Hematopoietic multipotent progenitor cell treated with erythropoietin and hydrocortisone succinate and interleukin-3 and kit ligand, for 8 days (in vitro differentiated cells): ENCODE data around the gene ZNF423.

ENCODE experiments used
- DNase-seq: peaks from one replicate; pipeline ENCODE4 v3.0.0-alpha.2; 2015

Gene ZNF423

DNA sequence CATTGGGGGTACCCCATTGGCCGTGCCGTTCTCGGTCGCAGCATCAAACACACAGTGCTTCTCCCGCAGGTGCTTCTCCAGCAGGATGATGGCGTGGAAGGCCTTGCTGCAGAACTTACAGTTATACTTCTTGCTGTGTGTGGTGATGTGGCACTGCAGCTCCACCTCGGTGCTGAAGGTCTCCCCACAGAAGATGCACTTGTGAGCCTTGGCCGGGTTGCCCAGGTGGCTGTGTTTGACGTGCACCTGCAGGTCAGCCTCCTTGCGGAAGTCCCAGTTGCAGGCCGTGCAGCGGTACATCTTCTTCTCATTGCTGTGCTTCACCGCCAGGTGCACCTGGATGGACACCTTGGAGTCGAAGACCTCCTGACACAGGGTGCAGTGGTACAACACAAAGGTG lies 219.3 kb downstream of the ZNF423 start:
- no peak for DNase-seq

DNA sequence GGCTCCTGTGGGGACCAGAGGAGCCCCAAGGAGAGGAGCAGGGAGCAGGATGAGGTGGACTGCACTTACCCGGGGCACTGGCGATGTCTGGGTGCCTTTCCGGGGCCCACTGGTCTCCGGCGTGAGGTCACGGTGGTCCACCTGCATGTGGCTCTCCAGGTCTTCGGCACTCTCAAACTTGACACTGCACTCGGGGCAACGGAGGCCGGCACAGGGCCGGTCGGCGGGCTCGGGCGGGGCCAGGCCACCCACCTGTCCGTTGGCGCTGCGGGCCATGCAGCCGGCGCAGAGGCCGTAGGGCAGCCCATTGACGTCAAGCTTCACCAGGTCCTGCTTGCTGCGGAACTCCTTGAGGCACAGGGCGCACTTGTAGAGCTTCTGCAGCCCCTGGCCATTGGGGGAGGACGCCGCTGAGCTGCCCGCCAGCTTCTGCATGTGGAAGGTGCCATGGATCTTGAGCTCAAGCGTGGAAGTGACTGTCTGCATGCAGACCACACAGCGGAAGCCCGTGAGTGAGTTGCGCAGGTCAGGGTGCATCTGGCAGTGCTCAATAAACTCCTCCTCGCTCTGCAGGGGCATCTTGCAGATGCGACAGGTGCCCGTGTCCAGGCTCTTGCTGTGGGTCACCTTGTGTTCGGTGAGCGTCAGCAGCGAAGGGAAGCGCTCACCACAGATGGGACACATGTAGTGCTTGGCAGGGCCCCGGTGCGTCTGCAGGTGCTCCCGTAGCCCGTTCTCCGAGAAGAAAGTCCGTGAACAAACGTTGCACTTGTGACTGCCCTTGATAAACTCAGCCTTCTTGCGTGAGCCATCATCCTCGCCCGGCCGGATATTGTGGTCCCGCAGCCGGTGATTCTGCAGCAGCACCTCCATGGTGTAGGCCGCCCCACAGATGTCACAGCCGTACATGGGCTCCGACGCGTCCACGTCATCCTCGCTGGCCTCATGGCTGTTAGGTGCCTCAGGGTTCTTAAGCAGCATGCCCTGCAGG lies 220.0 kb downstream of the ZNF423 start:
- DNase-seq: no peak

DNA sequence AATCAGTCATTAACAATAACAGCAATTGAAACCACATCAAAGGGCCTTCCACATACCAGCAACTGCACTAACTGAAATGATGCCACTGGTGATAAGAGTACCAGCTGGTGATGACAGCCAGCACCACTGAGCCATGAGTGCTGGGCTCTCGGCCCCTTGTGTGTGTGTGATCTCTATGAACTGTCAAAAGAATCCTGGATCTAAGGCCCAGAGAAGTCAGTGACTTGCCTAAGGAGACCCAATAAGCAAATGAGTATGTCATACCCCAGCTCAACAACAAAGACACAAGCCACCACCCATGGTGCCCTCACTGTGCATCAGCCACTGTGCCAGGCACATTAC lies 220.9 kb downstream of the ZNF423 start:
- DNase-seq: no peak

DNA sequence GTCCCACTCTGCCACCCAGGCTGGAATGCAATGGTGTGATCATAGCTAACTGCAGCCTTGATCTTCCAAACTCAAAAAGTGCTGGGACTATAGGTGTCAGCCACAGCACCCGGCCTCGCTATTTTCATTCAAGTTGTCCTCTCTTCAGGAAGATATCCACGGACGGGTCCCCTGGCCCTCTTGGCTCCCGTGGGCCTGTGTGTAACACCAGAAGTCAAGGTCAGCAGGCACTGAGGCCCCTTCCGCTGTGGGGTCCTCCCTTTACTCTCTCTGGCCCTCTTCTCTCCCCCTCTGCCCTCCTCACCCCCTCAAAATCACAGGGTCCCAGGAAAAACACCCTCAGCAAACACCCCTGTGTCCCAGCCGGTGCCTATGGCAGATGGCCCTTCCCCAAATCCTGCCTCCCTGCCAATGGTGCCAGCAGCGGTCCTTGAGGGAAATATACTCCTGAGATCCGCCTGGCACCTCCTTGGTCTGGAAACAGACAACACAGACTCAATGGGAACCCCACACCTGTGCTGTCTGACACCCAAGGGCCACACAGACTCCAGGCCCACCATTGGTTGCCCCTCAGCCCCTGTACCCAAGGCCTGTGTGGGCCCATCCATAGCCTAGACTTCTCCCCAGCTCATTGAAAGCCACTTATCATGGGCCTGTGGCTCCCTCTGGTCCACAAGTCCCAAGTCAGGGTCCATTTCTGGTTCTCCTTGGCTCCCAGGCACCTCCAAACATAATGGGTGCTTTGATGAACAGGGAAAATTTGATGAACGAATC lies 221.5 kb downstream of the ZNF423 start:
- no peak for DNase-seq

DNA sequence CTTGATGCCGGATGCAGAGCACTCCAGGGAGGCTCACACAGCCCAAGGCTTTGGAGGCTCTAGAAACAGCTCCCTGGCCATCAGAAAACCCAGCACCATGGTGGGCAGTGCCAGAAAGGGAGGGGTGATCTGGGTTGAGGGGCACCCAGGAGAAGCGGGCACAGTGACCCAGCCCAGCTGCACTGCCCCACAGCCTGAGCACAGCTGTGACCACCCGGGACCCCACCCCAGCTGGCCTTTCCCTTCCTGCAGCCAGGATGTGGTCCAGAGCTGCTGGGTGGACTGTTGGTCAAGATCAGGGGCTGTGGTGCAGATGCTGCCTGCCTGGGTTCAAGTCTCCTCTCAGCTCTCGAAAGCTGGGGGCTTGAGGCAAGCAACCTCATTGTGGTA lies 223.1 kb downstream of the ZNF423 start:
- DNase-seq: no peak

DNA sequence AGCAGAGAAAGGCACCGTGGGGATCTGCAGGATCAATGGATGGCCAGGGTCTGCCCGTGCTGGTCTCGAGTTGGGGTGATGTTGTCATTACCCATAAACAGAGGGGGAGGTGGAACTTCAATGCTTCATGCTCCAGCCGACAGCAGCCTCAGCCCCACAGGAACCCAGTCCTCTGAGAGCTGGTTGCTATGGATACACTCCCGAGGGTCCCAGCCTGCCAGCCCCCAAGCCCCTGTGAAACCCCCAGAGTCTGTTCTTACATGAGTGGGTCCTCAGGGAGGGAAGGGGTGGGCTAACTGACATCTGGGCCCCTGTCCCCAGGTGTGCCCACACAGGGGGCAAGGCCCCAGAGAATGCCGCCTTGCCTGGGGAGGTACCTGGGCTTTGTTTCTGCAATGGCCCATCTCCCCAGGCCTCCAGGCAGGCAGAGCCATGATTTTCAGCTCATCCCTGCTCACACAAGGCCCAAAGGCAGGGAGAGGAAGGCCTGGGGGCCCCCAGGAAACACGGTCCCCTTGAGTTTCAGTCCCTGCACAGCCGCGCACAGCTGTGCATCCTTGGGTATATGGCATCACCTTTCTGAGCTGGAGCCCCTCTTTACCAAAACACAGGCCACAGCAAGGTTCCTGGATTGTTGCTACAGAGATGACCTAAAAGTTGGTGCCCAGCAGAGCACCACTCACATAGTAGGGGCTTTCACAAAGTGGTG lies 223.7 kb downstream of the ZNF423 start:
- no peak for DNase-seq

DNA sequence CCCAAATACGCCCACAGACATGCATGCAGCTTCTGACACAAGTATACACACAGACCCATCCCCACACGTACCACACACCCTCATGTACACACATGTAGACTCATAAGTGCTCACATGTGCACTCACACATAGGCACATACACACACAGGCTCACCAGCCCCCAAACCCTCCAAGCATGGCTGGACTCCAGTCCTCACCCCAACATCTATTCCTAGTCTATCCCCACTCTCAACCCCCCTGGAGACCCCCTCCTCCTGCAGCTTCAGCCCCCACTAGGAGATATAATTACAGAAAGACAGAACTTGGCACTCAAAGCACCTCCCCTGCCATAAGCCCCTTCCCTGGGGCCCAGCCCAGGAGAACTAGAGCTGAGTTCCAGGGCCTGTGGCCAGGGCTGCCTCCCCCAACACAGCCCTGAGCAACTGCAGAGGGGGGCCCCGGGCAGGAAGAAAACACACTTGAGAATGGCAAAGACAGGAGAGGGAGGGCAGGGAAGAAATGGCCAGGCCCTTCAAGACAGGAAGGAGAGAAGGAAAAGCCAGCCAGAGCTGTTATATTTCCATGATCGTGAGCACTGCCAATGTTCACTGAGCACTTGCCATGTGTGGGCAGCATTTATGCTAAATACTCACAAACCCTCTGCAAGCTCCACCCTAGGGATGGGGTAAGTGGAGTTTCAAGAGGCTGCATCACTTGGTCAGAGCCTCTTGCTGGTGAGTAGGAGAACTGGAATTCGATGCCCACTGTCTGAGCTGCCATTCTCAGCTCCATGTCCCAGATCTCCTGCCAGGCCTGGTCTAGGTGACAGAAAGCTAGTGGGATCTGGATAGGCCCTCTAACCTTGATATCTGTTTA lies 224.5 kb downstream of the ZNF423 start:
- no peak for DNase-seq

DNA sequence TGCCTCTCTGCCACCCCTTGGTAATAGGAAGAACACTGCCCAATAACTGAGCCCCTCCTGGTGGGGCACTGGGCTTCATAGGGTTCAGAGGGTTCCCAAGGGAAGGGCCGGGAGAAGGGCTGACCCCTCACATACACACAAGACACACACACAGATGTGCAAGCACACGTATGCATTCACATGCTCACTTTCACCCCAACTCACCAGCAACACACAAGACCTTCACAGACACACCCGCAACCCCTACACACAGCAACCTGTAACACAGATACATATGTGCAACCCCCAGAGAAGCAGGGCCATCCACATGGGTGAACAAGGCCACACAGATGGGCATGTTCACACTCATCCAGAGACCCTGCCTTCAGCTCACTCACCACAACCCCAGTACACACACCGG lies 225.1 kb downstream of the ZNF423 start:
- DNase-seq: no peak

DNA sequence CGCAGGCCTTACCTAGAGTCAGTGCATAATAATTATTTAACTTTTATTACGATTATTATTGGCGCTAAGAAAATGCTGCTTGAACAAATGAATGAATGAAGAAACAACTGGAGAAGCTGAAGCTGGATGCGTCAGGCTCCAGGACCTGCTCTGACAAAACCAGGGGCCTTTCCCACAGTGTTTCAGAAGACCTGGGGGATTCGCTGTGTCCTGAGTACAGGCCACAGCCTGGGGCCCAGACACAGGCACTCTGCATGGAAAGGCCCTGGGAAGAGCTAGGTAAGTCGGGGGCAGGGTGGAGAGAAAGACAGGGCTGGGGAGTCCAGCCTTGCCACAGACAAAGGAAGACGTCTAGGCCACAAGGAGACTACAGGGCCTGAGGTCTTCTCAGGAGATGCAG lies 226.1 kb downstream of the ZNF423 start:
- no peak for DNase-seq

DNA sequence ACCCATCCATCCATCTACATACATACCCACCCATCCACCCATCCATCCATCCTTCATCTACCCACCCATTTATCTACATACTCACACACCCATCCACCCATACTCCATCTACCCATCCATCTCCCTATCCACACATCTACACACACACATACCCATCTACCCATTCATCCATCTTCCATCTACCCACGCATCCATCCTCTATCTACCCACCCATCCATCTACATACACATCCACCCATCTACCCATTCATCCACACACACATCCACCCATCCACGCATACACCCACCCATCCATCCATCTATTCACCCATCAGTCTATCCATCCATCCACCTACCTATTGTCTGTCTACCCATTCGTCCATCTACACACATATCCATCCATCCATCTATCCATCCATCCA lies 227.8 kb downstream of the ZNF423 start:
- no peak for DNase-seq

DNA sequence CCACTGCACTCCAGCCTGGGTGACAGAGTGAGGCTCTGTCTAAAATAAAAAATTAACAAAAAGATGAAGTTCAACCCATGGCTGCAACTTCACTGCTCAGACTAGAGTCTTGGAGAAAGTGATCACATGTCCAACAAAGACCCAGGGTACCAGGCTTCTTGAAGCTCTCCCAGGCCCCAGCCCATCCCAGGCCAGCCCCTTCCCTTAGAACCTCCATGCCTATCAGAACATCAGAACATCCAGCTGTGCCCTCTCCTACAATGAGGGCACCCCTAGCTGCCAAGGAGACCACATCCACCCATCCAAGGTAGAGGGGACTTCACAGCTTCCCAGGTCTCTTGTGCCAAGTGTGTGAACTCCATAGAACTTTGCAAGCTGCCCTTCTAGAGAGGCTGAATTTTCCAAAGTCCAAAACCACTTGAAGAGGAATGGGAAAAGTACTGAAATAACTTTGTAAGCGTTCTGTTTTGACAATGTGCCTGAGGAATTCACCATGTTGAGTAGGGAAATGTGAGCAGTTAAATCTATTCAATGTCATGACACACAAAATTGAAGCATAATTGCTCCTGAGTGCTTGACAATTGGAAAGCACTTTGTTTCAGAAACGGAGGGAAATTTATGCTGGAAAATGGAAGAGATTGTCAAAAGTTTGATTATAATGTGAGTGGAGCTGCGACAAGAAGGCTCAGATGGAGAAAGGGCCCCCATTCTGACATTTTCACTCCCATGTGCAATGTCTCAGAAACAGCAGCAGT lies 230.4 kb downstream of the ZNF423 start:
- DNase-seq: no peak

DNA sequence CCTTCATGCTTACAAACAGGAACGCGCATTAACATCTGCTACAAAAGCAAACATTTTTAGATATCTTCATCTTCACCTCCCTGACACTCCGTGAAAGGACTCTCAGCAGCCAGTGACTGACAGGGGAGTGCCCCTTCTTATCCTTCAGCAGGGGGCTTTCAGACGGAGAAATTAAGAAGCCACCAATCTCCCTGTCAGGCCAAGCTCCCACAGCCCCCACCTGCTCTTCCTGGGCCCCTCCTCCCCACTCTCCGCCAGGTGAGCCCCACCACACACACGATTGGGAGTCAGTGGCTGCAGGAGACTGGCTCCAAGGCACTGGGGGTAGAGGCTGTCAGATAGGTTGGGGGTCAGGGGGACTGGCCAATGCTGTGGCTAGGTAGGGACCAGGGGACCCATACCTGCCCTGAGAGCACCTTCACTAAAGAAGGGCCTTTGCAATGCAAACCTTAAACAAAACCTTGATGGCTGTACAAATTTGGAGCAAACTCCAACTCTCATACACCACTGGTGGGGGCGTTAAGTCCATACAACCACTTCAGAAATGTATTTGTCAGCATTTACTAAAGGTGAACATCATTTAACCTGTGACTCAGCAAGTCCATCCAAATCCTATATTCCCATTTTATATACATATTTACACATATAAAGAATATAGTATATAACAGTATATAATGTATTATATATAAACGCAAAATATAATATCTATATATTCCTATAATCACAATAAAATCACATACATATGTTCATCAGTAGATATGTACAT lies 232.2 kb downstream of the ZNF423 start:
- DNase-seq: no peak

DNA sequence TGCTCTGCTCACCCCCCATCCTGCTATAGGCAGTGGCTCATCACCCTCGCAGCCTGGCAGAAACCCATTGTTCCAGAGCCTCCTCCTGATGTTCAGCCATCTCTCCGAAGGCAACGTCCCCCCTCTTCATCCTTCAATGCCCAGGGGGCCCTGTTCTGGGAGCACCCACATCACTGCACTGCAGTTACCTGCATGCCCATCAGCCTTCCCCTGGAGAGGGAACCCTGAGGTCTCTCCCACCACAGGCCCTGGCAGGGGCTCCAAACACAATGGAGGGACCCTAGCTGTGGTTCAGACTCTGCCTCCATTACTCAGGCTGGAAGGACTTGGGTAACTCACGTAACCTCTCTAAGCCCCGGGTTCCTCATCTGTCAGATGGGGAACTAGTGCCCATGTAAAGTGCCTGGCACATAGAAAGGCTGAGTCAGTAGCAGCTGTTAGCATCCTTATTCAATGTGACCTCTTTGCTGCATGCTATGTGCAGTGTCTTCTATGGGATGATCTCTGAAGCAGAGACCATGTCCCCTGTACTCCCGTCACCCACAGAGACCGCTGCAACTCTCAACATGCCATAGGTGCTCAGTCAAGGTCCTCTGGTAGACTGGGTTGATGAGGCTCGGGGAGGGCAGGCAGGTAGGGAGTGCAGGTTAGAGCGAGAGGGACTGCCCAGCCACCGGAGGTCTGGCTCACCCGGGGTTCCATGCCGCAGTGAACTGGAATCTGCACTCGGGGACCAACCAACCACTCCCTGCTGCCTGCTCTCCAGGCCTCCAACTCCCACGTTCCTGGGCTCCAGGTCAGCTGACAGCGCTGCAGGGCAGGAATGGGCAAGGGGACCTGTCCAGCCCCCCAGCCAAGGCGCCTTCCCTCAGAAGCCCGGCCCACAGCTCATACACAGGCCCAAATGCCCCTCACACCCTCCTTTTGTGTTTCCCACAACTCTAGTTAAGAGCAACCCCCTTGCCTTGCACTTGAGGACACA lies 233.2 kb downstream of the ZNF423 start:
- no peak for DNase-seq

DNA sequence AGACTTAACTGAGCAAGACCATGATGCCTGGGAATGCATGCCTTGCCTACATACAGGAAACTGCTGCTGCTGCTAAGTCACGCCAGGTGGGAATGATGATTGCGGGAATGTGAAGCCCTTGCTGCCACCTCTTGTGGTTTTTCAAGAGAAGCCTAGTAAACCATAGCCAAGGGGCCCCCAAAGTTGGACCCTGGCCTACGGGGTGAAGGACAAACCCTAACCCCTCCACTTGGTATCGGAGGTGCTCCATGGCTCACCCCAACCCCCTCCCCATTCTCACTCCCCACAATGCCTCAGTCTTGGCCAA lies 233.9 kb downstream of the ZNF423 start:
- DNase-seq: no peak

DNA sequence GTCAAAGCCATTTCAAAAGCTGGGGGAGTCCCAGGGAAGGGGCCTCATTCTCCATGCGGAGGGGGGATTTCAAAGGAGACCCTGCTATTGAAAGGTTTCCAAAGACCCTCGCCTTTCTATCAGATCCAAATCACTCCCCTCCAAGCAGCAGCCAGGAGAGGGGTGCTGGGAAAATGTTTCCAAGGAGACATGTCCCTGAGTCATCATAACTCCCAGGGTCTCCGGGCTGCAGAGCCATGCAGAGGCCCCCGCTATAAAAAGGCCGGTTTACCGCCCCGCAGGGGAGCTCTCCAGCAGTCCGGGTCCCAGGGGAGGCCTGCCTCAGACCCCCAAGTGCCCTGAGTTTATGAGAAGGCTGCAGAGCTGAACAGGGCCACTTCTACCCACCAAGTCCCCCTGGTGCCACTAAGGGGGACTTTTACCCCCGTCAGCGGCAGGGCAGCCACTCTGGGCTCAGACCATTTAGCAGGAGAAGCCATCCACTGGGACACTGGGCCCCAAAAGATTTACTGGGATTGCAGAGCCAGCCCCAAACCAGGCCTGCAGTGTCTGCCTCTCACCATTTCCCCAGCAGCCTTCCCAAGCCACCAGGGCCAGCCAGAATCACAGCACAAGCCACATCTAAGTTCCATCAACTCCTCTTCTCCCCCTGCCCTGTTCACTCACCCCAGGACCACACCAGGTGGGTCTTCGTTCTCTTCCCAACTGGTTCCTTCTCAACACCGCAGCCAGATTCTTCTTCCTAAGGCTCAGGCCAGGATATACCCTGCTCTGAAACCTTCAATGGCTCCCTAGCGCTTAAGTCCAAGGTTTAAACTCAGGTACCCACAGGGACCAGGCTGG lies 234.4 kb downstream of the ZNF423 start:
- no peak for DNase-seq

DNA sequence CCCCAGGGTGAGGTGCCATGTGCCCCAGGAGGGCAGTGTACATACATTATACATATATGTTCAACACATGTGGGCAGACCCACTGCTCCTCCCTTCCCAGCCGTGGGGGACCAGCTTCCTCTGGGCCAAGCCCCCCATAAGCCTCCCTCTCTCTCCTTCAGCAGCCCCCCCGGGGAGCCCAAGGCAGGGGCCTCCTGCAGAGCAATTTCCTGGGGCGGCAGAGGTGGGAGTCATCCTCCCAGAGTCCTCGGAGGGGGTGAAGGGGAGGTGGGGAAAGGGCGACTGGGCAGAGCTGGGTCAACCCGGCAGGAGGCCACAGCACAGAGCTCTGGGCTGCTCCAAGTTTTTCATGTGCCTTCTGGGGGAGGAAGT lies 235.1 kb downstream of the ZNF423 start:
- DNase-seq: no peak

DNA sequence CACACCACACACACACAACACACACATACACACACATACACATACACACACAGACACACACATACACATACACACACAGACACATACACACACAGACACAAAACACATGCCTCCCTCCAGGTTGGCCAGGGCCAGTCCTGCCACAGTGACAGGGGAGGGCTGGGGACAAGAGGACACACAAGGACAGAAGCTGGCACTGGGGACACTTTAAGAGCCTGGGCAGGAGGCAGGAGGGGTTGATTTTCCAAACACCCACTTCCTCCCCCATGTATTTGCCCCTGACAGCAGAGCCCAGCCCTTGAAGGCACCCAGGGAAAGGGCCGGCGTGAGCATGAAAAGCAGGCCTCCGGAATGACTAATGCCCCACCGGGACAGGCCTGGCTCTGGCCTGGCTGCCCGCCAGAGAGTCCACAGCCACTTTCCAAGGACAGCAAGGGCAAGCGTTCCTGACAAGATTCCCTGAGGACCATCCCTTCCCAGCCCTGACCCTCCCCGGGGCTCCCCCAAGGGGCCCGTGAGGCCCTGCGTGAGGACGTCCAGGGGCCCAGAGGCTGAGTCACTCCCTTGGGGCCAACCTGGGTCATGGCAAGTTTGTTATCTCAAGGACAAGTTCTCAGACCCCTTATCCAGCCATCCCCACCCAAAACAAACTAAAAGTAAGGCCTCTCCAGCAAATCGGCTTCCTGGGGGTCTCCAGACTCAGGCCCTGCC lies 235.6 kb downstream of the ZNF423 start:
- DNase-seq: peak; percentile 14

DNA sequence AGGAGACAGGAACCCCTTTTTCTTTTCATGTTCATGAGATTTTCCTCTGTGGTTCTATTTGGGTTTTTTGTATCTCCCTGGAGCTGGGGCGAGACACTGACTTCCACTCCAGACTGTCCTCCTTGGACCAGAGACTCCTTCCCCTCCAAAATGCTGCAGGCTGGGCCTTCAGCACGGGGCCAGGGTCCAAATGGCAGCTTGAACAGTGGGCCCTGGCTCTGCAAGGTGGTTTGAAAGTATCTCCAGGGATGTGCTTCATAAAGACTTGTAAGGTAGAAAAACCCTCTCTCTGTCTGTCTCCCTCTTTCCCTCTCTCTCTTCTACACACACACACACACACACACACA lies 236.1 kb downstream of the ZNF423 start:
- no peak for DNase-seq

DNA sequence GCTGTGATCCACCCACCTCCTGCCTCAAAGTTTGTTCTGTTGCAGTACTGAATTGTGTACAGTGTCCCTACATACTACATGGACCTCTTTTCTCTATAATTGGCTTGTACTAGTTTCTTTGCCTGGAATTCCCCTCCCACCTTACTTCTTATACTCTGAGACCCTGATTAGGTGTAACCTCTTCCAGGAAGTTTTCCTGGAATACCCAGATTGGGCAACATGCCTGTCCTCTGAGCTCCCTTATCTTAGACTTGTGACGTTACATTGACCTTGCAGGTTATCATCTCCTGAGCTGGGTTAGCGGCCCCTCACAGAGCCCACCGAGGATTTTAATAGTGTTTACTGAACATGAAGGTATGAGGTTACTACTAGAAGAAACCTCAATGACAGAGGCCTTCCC lies 237.0 kb downstream of the ZNF423 start:
- DNase-seq: no peak
